GM10847 (cell line): ENCODE data around the gene ADA.
A peak's percentile ranks its signal among the peaks of the same experiment; 100 is the strongest.

ENCODE experiments used
- POLR2A ChIP-seq: IDR thresholded peaks from 2 replicates; pipeline ENCODE4 v1.6.1; 2011; ENCODE audit not compliant: insufficient read length; ENCODE audit errors: extremely low read depth

The ADA gene

DNA sequence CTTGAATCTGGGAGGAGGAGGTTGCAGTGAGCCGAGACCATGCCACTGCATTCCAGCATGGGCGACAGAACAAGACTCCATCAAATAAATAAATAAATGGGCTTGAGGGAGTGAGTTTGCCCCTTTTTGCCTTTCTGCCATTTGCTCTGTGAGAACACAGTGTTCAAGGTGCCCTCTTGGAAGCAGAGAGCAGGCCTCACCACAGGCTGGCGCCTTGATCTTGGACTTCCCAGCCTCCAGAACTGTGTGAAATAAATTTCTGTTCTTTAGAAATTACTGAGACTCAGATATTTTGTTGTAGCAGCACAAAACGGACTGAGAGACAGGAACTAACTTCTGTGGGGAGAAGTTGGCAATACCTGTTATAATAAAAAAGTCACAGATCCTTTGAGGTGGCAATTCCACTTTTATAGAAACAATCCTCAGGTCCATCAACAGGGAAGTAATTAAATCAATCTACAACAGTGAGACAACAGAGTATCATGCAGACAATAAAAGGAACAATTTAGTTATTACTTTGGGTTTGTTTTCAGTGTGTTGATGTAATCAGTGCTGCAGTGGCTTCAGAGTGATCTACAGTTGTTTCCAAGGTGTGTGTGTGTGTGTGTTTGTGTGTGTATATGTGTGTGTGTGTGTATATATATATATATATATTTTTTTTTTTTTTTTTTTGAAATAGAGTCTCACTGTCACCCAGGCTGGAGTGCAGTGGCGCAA lies 44.6 kb downstream of the ADA start:
- TF ChIP-seq POLR2A = no peak

DNA sequence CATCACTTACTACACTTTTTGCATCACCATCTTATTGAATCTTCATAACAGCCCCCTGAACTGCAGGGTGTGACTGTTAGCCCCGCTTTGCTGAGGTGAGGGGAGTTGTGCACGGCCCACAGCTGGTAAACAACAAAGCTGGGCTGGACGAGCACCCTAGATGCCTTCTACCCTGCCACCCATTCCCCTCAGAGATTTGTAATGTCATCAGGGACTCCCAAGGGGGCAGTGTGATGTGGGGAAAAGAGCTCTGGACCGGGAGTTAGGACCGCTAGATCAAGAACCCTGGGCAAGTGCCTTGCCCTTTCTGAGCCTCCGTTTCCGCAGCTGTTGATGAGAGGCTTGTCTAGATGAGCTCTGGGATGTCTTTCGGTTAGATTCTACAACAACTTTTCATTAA lies 48.2 kb downstream of the ADA start:
- TF ChIP-seq POLR2A = no peak

DNA sequence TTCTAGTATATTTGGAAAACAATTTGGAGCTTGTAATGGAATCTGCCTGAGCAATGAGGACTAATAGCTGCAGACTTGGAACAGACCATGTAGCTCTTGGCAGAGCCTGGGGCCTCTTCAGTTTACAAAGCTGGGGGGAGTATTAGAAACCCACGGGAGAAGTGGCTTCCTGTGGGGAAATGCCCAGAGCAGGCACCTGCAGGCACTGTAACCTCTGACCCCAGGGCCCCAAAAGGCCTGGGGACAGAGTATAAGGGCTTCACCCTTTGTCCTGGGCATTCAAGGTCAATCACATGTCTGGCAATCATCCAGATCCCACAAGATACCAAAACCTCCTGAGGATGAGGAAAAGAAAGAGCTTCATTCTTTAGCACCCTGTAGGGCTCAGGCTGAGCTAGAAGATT lies 49.7 kb downstream of the ADA start:
- TF ChIP-seq POLR2A = no peak

DNA sequence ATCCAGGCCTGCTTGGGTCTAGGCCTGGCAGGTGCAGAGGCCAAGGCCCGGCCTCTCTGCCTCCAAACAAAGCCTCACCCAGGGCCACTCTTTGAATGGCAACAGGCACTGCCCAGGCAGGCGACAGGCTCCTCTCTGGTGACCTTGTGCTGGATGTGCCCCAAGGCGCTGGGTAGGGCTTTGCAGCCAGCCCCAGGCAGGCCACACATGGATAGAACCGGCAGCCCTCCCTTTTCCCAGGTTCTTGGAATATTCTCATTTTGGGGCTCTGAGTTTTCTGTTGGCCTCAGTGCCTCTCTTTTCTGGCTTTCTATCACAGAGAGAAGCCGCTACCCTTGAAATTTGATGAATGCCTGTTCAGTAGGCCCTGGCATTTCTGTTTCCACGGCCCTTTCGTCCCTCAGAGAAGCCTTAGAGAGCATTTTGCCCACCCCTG lies 50.2 kb downstream of the ADA start:
- TF ChIP-seq POLR2A = no peak

DNA sequence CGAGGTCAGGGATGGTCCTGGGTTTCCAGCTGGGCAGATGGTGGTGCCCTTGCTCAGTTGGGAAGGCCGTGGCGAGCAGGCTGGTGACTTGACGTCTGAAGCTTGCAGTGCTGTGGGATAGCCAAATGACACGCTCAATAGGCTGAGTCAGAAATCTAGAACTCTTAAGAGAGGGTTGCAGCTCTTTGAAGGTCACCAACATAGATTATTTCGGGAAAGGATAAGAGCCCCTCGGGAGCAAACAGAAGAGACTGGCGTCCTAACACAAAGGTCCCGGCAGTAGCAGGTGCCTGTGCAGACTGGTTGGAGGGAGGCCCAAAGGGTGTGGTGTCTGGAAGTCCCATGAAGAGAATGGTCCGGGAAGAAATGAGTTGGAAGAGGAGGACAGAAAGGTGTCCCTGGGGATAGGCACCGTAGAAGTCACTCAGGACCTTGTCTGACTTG lies 50.7 kb downstream of the ADA start:
- no peak for TF ChIP-seq POLR2A

DNA sequence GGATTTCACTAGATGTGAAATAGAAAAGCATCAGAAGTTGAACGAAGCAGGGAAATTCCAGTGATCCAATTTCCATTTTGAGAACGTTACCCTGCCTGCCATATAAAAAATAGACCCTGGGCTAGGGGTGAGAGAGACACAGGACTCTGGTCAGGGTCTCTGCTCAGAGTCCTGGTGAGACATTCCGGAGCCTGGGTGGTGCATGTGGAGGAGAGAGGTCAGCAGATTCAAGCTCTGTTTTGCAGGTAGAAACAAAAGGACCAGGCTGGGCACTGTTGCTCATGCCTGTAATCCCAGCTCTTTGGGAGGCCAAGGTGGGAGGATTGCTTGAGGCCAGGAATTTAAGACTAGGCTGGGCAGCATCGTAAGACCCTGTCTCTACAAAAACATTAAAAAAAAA lies 51.2 kb downstream of the ADA start:
- no peak for TF ChIP-seq POLR2A

DNA sequence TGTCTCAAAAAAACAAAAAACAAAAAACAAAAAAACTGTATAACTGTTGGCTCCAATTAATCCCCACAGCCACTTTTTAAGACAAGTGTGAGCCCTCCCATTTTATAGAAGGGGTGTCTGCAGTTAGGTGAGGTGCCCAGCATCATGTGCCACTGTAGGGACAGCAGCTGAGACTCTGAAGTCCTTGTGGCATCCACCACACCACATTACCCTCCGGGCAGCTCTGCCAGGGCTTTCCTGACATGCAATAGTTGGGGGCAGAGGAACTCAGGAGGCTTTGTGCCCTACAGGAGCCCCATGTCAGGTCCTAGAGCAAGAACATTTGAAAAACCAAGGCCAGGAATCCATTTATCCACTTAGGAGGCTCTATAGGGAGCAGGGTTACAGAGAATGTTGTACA lies 51.8 kb downstream of the ADA start:
- no peak for TF ChIP-seq POLR2A

DNA sequence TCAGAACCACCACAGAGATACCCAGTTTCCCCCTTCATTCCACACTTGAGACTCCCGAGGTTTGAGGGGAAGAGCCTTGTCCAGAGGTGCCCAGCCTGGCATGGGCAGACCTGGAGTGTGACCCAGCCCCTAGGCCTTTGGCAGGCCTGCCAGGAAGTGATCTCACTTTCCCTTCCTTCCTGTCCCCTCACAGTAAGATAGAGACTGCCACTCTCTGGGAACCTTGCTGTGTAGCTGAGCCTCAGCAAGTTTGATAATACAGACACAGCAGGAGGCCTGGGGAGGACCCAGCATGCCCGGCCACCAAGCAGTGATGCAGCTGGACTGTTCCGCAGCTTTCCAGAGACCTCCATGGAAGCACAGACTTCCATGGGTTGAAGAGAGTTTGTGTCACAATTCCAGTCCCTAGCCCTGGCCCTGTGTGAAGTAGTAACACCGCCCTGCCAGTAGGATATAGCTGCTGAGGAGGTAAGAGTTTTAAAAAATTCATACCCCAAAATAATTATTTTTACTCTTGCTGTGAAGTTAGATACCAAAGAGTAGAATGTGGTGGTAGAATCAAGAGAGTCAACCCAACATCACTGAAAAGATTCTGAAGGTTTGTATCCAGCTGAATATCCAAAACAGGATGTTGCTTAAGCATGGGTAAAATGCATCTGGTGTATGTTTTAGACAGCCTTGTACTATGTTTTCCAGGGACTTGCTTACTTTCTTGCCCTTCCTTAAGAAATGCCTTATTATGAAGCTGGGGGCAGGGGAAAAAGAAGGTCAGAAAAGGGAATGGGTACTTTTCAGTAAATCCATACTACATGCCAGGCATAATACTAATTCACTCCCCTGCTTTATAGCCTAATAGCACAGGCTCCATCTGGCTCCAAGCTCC lies 52.8 kb downstream of the ADA start:
- TF ChIP-seq POLR2A = peak; percentile 16

DNA sequence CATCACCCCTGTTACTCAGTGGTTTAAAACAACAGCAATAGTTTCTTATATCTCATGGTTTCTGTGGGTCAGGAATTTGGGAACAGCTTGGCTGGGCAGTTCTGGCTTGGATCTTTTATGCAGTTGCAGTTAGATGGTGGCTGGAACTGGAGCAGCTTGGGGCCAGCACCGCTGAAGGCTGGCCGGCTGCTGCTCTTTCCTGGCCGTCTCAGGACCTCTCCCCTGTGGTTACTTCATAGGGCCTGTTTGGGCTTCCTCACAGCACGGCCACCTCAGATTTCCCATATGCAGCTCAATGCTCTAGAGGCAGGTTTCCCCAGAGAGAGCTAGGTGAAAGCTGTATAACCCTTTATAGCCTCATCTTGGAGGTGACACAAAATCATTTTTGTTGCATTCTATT lies 53.6 kb downstream of the ADA start:
- TF ChIP-seq POLR2A = no peak

DNA sequence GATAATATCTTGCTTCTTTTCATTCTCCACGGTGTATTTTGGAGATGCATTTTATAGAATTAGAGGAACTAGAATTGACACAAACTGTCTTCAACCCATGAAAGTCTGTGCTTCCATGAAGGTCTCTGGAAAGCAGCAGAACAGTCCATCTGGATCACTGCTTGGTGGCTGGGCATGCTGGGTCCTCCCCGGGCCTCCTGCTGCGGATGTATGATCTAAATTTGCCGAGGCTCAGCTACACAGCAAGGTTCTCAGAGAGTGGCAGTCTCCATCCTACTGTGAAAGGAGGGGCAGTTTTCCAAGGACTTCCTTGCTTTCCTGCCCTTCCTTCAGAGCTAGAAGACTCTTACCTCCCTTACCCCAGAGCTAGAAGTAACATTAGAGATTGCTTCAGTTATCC lies 54.0 kb downstream of the ADA start:
- no peak for TF ChIP-seq POLR2A

DNA sequence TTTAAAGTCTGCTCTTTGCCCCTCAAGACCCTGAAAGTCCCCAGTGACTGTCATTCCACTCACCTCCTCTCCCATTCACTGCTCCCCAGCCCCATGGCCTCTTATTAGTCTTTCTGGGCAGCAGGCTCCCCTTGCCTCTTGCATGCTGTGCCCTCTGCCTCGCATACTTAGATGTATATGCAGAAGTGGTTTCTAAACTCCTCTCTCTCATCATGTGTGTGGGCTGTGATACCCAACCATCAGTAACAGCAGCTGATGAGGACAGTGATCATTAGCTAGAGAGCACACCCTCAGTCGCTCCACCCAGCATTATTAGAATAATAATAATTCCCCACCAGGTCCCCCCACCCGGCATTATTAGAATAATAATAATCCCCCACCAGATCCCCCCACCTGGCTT lies 54.6 kb downstream of the ADA start:
- TF ChIP-seq POLR2A = no peak

DNA sequence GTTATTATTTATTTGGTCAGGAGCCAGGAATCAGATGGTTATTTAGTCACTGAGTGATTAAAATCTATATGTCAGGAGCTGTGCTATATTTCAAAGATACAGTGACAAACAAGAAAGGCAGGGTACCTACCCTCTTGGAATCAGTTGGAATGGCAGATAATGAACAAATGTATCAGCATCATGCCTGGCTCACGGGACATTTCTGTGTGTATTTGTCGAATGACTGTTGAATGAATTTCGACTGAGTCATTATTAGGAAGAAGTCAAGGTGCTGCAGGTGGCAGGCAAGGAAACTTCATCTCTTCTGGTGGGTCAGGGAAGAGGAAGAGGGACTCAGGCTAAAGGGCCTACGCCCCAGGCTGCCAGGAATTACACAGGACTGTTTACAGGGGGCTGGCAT lies 55.5 kb downstream of the ADA start:
- TF ChIP-seq POLR2A = no peak

DNA sequence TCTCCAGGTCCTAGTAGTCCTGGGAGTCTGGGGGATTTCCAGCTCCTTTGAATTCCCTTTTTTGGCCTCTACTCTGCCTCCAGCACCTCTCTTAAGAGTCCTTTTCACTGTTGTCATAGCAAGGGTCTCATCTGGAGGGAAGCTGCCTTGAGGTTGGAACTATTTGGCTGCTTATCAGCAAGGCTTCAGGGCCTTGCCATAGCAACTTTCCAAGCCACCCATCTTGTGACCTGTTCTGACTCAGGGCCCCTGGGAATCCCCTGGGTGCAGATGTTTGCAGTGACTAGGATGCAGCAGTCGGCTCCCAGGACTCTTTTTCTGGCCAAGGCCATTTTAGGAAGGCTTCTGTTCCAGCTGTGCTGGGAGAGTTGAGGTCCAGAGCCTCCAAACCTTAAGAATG lies 56.8 kb downstream of the ADA start:
- TF ChIP-seq POLR2A = no peak

DNA sequence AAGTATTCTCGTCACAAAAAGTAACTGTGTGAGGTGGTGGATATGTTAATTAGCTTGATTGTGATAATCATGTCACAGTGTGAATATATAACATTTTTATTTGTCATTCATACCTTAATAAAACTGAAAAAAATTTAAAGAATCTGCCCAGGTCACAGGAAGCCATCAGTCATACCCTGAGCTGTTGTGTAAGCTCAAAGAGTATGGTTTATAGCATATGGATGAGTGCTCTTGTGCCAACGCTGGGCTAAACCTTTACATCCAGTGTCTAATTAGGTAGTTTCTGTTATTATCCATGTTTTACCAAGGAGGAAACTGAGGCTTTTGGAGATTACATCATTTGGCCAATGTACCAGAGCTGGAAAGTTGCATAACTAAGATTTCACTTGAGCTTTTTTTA lies 57.7 kb downstream of the ADA start:
- no peak for TF ChIP-seq POLR2A

DNA sequence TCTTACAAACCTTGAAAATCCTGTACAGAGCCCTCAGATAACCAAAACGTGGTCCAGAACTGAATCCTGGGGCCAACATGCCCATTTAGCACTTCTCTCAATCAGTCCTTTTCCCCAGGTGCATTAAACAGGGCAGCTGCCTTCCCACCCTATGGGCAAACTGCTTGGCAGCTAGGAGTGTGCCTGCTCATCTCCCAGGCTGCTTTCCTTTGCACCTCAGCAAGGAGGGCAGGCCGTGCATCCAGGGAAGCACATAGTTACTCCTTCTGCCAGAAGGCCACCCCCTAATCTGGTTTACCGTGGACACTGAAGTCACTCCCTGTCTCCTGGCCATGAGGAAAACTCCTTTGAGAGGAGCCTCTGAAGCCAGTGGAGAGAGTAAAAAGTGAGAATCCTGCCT lies 59.1 kb downstream of the ADA start:
- TF ChIP-seq POLR2A = no peak

DNA sequence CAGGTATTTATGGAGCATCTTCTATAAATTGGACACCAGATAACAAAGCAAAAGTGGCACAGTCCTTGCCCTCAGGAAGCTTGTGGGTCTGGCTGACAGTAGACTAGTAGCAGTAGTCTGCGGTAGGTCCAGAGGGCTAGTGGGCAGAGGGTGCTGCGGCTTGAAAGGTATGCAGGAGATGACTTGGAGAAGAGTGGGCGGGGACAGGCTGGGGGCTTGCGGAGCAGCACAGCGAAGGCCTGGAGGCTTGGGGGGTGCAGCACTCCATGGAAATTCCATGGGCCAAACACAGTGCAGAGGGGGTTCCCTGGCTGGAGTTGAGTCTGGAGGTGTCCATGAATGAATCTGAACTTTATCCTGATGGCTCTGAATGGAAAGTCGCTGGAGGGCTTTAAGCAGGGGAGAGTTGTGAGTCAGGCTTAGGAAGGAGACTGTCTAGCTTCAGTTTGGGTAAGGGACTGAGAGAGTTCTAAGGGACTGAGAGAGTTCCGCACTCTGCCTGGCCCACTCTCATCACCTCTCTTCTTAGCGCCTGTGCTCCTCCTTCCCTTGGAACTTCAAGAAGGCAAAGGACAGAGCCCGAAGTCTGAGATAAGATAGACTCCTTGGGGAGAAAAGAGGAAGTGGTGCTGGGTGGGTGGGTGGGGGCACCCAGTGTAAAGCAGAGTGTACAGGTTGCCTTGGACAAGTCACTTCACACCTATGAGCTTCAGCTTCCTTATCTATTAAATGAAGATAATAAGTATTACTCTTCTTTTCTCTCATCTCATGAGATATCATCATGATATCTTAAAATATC lies 60.3 kb downstream of the ADA start:
- no peak for TF ChIP-seq POLR2A
